K562 (cell line): Measurements from ENCODE around the gene SYNGR4.

ENCODE experiments used
- EGR1 ChIP-seq: fragments of 450-650 bp; conservative IDR thresholded peaks from 2 replicates; pipeline ENCODE4 v1.6.1; 2017; ENCODE audit warnings: mild to moderate bottlenecking
- HCFC1 ChIP-seq: IDR thresholded peaks from 2 replicates; pipeline ENCODE4 v1.6.1; 2012; ENCODE audit warnings: low read depth, low read length, improper control_type of control experiment
- MEF2D ChIP-seq: conservative IDR thresholded peaks from 2 replicates; pipeline ENCODE4 v1.6.1; 2016; ENCODE audit warnings: low read depth, missing genetic modification characterization, missing compliant biosample characterization
- MEIS2 ChIP-seq: fragments of 450-650 bp; IDR thresholded peaks from 2 replicates; pipeline ENCODE4 v1.6.1; 2014; ENCODE audit warnings: mild to moderate bottlenecking; ENCODE audit not compliant: partially characterized antibody
- SMAD3 ChIP-seq: fragments of 450-650 bp; formaldehyde crosslinking; conservative IDR thresholded peaks from 2 replicates; pipeline ENCODE4 v1.4.0; 2020; ENCODE audit warnings: mild to moderate bottlenecking
- TF ChIP-seq, protein P1 (sequence below): IDR thresholded peaks from 2 replicates; pipeline ENCODE4 v1.6.1; 2016; ENCODE audit warnings: missing genetic modification characterization, missing compliant biosample characterization

DNA sequence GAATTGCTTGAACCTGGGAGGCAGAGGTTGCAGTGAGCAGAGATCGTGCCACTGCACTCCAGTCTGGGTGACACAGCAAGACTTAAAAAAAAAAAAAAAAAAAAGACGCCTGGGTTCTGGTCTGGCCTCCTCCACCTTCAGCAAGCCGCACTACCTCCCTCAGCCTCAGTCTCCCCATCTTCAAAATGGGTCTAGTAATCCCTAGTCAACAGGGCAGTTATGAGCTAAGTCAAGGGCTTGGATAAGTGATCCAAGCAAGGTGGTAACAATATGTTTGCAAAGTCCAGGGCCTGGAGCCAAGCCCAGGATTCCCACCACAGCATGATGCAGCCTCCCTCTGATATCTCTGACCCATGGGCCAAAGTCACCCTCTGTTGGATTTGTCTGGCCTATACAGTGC is 22.8 kb downstream of the SYNGR4 start:
- no peak for TF ChIP-seq MEF2D (tag)
- TF ChIP-seq HCFC1 = no peak
- no peak for TF ChIP-seq EGR1
- TF ChIP-seq, protein P1, sequence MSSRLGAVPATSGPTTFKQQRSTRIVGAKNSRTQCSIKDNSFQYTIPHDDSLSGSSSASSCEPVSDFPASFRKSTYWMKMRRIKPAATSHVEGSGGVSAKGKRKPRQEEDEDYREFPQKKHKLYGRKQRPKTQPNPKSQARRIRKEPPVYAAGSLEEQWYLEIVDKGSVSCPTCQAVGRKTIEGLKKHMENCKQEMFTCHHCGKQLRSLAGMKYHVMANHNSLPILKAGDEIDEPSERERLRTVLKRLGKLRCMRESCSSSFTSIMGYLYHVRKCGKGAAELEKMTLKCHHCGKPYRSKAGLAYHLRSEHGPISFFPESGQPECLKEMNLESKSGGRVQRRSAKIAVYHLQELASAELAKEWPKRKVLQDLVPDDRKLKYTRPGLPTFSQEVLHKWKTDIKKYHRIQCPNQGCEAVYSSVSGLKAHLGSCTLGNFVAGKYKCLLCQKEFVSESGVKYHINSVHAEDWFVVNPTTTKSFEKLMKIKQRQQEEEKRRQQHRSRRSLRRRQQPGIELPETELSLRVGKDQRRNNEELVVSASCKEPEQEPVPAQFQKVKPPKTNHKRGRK (tag) = no peak
- no peak for TF ChIP-seq SMAD3 (CRISPR knock-in tag)
- TF ChIP-seq MEIS2 = no peak
